Stimulated activated CD4-positive, alpha-beta T cell treated with anti-CD3 and anti-CD28 coated beads, TNF-alpha, amount 100 ng/mL, for 1 hour (primary cell): ENCODE data around the gene SPTLC2.

Experiments
- DNase-seq, 3 donors: peaks; one replicate each; pipeline ENCODE4 v3.0.0-alpha.2; 2020; ENCODE audit warnings: low read depth in 3 of 3, low spot score in 1 of 3

The SPTLC2 gene

DNA sequence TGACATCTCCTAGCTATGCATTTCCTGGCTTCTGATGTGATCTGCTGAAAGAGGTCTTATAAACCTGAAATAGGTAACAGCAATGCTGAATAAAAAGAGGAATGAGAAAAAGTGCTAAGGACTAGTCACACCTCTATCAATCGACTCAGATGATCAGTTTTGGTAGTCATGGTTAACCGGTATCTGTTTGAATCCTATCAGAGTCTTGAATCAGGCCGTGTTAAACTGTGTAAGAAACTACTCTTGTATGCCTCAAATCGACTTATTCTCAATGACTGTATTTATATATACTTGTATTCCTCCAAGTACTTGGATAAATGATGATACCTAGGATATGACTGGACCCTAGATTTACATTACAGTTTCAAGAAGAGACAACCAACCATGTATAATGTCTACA is 107.1 kb downstream of the SPTLC2 start:
- DNase-seq, result no peak

DNA sequence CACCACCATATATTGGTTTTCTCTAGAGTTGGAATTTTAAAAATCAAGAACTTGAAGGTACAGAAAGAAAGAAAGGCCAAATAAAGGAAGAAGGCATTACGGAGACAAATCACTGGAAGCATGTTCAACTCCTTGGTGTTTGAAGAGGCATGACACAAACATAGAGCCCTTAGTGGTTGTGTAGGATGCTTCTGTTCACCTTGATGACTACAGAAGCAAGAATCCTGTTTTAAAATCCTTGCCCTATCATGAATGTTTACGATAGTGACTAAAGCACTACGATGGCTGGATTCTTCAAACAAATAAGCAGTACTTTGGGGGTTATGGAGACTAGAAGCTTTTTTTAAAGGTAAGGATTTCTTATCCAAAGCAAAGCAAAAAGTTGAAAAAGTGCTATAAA is 107.6 kb downstream of the SPTLC2 start:
- no peak for DNase-seq

DNA sequence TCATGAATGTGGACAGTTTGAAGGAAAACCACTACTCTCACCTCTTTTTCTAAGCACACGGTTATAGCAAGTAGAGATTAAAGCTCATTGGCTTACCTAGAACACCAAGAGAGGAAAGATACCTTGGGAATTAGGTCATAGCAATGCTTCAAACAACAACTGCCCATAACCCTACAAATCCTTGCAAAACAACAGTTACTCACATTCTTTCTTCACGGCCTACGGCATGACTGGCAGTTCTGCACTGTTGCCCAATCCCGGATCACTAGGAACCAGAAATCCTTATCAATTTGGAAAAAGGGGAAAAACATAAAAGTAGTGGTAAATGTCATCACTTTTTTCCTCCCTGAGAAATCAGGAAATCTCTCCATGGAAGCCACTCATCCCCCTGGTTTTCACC is 108.2 kb downstream of the SPTLC2 start:
- no peak for DNase-seq

DNA sequence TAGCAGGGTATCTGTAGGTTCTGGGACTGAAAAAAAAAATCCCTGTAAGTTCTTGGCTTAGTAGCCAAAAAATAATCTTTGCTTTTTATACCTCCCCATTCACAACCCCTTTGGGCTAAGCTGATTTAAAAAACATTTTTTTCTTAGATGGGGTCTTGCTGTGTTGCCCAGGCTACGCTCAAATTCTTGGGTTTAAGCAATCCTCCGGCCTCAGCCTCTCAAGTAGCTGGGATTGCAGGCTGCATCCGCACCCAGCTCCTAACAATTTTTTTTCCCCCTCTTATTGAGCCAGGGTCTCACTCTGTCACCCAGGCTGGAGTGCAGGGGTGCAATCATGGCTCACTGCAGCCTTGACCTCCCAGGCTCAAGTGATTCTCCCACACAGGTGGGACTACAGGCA is 108.7 kb downstream of the SPTLC2 start:
- DNase-seq, result no peak

DNA sequence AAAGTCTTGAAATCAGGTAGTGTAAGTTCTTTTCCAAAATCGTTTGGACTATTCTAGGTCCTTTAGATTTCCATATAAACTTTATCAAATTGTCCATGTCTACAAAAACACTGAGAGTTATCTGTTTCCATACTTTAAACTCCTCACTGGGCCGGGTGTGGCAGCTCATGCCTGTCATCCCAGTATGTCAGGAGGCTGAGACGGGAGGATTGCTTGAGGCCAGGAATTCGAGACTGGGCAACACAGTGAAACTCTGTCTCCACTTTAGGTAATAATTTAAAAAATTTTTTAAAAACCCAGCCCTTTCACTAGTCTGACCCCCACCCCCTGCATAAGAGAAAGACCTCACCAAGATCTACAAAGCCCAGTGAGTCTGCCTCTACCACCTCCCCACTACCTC is 111.4 kb downstream of the SPTLC2 start:
- DNase-seq, result no peak

DNA sequence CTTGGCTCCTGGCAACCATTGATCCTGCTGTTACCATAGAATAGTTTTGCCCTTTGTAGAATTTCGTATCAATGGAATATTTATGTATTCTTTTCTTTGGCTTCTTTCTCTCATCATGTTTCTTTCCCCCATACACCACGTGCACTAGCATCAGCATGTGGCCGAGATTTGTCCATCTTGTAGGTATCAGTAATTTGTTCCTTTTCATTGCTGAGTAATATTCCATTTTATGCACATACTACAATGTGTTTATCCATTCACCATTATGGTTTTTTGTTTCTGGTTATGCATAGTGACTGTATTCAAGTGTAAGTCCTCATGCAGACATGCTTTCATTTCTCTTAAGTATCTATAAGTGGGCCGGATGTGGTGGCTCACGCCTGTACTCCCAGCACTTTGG is 113.3 kb downstream of the SPTLC2 start:
- no peak for DNase-seq

DNA sequence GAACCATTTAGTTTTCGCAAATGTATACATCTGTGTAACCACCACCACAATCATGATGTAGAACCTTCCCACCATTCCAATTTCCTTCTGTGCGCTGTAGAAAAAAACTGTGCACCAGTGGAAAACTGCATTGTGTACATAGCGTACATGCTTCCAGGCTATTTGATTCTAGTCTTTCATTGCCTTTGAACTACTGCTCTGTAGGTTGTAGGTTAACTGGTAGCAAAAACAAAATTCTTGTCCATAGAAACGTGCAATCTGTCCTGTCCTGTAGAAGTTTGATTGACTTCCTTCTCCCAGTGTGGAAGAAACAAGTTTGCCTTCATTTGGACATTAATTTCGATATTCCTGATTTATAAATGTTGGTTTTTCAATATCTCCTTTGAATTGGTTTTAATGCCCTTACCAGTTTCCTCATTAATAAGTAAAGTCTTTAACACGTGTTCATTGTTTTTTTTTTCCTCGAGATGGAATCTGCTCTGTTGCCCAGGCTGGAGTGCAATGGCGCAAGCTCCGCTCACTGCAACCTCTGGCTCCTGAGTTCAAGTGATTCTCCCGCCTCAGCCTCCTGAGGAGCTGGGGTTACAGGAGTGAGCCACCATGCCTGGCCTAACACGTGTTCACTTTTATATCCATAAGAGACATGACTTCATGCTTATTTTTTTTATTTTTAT is 114.2 kb downstream of the SPTLC2 start:
- DNase-seq, result no peak

DNA sequence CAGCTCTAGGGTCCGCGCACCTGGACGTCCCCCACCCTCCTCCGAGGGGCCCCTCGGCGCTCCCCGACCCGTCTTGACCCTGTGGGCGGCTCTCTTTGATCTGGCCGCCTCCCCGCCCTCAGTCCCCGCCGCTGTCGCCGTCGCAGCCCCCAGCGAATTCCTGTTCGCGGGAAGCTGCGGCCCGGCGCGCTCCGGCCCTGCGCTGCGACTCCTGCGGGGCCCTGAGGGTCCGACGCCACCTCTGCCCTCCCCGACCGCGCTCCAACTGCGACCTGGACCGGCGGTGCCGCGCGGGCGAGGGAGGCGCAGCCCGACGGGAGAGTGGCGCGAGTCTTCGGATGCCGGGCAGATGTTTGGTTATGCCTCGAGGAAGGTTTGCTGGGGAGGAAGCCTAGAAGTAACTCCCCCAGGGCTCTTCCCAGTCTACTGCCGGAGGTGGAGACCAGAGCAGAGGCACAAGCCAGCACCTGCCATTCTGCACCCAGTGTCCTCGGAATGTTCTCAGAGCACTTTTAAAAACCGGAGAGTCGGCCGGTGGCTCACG is 117.4 kb downstream of the SPTLC2 start:
- DNase-seq, result no peak

DNA sequence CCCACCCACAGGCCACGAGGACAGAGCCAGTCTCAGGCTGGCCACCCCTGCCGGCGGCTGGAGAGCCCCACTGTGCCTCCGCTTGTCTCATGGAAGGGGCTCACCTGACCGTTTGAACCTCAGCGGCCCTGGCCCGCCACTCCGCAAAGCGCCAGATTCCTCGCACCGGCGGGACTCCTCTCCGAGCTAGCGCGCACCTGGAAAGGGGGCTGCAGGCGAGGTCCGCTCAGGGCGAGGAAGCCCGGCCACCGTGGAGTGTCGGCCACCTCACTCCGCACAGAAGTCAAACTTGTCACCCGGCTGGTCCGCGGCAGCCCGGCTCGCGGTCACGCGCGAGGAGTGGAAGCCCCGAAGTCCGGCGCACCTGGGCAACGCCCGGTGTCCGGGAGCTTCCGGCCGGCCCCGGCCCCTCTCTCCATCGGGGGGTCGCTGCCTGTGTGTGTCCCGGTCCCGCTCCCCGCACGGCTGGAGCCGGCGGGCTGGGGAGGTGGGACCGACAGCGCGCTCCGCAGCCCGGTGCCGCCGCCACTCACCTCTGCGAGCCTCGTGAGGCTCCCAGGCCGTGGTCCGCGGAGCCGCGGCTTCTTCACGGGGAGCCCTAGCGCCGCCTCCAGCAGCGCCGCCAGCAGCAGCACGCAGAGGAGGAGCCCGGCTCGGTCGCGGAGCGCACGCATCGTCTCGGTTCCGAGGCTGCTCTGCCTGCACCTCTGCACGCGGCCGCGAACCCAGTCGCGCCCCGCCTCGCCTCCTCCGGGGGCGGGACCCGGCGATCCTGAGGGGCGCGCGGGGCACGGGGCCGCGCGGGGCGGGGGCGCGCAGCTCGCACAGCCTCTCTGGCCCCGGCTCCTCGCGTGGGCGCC is 118.1 kb downstream of the SPTLC2 start, which contains the start of gene ISM2:
Gene ISM2, minus strand, starts transcription at position 697 of the 860 bp plus-strand sequence. Its CDS starts 23 bp downstream, at position 674.
- peak in 1 of 3 donors; percentile 19 for DNase-seq

DNA sequence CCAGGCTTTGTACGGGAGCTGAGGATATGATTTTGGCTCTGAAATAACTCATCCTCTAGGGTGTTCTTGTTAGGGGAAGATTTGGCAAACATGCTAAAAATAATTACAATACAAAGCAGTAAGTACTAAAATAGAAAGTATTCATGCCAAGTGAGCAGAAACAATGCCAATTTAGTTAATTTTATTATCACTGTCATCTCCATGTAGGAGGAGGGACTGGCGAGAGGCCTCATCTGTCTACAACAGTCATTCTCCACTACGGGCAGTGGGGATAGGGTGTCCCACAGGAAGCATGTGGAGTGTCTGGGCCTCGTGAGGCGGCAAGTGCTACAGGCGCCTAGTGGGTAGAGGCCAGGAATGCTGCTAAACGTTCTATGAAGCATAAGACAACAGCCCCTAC is 121.1 kb downstream of the SPTLC2 start:
- DNase-seq, result no peak

DNA sequence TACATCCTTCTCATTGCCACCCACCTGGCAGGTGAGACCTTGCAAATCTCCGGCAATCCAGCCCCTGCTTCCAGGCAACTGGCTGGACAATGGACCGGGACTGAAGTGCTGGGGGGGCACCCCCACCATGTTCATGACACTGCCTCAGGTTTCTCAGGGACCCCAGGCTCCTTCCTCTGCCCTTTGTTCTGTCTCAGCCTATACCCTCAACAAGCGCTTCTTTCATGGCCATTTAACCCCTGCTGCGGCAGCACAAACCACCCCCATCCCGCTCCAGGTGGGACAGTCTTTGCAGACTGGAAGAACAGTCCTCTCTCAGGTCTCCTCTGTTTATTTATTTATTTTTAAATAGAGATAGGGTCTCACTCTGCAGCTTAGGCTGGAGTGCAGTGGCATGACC is 125.4 kb downstream of the SPTLC2 start:
- no peak for DNase-seq

DNA sequence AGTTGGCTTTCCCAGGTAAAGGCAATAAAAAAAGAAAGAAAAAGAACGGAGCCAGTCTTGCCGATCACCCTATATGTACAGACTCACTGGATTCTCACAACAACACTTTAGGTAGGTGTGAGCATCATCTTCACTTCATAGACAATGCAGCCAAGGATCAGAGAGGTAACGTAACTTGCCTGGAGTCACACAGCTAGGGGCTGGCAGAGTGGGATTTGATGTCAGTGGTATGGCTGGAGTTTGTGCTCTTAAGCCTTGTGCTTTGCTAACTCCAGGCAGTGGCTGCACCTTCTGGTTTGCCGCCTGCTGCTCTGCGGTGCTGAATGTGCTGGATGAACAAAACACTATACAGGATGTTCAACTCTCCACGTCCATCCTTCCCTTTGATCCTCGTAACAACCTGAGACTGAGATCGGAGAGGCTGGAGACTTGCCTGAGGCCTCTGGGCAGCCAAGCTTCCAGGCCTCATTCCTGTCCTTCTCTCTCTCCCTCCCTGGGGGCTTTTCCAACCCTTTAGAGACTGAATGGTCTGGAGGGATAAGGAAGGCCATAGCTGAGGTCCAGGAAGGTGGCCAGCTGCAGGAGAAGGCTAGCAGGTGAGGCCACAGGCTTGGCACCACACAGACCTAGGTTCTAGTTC is 126.0 kb downstream of the SPTLC2 start:
- DNase-seq, result no peak

DNA sequence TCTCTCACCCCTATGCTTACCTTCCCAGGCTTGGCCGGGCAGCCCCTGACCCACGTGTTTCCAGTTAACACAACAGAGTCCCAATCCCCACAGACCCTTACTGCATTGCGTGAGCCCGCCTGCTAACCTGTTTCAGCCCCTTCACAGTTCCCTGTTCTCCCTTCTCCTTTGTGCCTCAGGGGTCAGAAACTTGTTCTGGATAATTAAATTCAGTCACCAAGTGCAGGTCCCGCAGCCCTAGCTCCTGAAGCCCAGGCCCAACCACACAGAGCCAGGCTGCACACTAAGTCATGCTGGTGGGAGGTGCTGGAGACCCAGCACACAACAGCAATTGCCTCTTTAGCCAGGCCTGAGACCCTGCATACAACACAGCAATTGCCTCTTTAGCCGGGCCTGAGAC is 127.4 kb downstream of the SPTLC2 start:
- DNase-seq, result no peak

DNA sequence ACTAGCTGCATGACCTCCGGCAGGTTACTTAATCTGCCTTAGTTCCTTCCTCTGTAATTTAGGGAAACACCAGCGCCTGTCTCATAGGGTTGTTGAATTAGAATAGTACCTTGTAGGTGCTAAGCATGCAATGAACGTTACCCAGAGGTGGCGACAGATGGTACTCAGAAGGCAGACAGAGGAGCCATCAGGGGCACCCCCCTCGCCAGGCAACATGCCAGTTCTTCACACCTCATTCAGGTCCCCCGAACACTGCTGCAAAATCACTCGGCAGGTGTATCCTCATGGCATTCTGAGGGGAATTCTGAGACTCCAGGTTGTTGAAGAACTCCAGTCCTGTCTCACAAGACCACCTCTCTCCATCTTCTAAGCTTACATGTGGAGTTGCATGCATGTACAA is 127.9 kb downstream of the SPTLC2 start:
- no peak for DNase-seq

DNA sequence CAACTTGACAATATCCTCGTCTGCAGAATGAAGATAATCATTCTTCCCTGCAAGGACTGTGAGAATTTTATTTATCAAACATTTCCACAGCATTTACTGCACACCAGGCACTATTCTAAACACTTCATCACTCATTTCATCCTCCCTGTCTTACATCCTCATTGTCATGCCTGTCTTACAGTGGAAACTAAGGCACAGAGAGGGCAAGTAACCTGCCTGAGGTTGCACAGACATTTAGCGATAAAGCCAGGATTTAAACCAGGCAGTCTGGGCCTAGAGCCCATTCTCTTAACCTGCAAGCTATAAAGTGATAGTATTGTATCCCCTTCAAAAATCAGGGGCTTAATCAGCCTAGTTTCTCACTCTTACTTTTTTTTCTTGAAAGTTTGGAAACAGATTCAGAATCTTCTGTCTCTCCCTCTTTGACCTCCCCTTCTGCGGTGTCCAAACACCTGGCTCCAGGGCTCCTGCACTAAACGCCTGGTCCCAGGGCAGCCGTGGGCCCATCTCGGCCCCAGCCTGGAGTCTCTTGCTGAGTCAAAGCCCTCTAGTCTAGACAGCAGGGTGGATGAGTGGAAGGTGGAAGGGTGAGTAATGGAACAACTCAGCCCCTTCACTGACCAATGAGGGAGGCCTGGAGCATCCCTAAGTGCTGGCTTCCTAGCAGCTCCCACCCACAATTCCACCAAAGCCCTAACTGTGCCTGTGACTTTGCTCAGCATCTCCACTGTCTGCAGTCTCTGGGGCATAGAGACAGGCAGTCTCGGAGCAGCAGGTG is 130.3 kb downstream of the SPTLC2 start:
- no peak for DNase-seq

DNA sequence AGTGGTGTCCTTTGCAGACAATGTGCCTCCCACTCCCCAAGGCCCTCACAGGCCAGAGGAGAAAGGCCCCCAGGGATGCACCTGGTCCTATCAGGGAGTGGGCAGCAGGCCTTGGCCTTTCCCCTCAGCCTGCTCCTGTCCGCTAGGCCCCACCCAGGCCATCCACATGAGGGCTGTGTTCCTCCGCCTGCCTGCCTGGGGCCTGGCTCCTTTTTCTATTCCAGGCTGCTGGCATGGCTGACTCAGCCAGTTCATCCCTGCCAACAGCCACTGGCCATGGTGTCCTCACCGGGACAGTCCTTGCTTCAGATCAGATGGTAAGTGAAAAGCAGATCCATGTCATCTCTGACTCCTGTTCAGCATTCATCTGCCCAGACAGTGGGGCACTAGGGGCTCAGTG is 131.2 kb downstream of the SPTLC2 start:
- no peak for DNase-seq

DNA sequence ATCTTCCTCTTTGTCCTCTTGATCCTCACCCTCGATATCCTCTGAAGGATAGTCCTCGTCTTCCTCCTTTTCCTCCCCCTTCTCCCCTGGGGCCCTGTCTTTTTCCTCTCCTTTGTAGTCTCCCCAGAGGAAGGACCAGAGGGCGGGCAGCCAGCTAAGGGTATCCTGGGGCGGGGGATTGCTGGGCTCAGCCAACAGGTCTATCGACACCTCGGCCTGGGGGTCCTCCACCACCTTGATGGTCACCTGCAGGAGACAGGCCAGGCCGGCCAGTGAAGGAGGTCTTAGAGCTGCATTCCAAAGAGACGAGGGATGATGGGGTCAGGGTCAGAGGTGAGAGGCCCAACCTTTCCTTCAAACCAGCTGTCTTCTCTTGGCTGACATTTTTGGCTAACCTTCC is 134.0 kb downstream of the SPTLC2 start:
- DNase-seq, result no peak

DNA sequence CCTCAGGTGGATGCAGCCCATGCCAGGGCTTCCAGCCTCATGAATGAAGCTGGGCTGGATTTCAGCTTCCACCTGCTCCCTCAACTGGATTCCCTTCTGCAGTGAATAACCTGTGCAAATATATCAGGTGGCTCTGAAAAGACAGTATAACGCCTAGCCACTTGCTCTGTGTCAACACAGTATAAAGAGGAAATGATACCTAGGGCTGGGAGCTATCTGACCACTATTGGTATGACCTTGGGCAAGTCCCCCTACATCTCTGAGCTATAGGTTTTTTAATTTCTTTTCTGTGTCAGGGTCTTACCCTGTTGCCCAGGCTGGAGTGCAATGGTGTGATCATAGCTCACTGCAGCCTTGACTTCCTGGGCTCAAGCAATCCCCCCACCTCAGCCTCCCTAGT is 137.6 kb downstream of the SPTLC2 start:
- no peak for DNase-seq

DNA sequence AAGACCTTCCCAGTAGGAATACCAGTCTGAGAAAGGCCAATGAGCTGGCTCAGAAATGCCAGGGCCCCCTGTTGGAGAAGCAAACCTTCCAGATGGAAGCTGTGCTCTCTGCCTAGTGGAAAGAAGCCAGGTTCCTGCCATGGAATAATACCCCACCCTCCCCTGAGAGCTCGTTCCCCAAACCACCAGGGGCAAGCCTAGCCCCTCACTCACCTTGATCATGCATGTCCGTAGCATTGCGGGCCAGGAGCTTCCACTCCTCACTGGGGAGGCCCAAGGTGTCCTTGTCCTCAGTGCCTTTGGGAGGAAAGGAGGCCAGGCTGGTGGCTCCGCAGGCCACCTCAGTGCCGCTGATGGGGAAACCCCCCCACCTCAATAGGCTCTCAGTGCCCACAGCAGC is 138.4 kb downstream of the SPTLC2 start:
- no peak for DNase-seq

DNA sequence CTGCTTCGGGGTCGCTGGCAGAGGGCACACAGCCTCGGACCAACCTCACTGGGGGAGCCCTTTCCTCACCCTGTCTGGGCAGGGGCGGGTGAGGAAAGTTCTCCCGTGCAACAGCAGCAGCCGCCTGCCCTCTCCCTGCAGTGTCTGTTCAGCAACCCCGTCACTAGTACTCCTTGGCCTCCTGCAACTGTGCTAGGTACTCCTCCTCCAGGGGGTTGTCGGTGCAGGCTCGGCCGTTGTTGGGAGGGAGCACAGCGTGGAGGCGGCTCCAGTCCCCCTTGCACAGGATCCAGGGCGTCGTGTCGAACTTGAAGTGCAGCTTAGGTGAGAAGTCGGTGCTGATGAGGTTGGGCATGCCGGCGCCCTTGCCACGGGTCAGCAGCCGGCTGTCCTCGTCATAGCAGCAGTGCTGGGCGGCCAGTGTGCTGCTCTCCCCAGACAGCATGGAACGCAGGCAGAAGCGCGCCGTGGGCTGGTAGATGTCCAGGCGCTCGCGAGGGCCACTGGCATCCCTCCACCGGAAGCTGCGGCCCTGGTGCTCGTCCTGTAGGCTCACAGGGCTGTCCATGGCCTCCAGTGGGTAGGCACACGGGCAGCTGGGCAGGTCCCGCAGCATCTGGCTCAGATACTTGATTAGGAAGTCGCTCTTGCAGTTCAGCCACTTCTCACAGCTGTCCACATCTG is 140.9 kb downstream of the SPTLC2 start:
- no peak for DNase-seq
